Esophagus squamous epithelium (tissue), 4 donors: ENCODE measurements around the gene CCL5.

ENCODE experiments used
- CTCF ChIP-seq, 6 experiments: fragments of 450-650 bp in 4 of 6; fragments of 200-600 bp in 2 of 6; sonication (generic) in 2 of 6; IDR thresholded peaks; one replicate each; pipeline ENCODE4 v1.5.1; 2016 to 2019; ENCODE audit warnings: antibody characterized with exemption in 6 of 6, mild to moderate bottlenecking in 4 of 6, moderate library complexity in 4 of 6
- POLR2A ChIP-seq, 4 donors: fragments of 450-650 bp; IDR thresholded peaks; one replicate each; pipeline ENCODE4 v1.6.1; 2017; ENCODE audit warnings: antibody characterized with exemption in 4 of 4, mild to moderate bottlenecking in 4 of 4, moderate library complexity in 3 of 4

GRCh38 chr17:35915153-35915964 is 35.2 kb upstream of the CCL5 start:
- TF ChIP-seq CTCF (IDR thresholded peaks at IDR 0.05), result no peak
- no peak for TF ChIP-seq POLR2A (IDR thresholded peaks at IDR 0.05)
